HepG2 (cell line): ENCODE results near the gene CUL7. TPM values are rescaled to one million over a fixed set of nuclear protein-coding genes. Genes with fewer than 3 reads are reported as not detected.

Experiments used
- AHDC1 ChIP-seq: sonication (generic); formaldehyde crosslinking; IDR thresholded peaks from 2 replicates; pipeline ENCODE4 v1.5.1; 2020; ENCODE audit warnings: mild to moderate bottlenecking, missing genetic modification reagents, borderline replicate concordance
- E2F2 ChIP-seq: sonication (generic); formaldehyde crosslinking; IDR thresholded peaks from 2 replicates; pipeline ENCODE4 v1.4.0; 2020; ENCODE audit warnings: missing genetic modification reagents, borderline replicate concordance
- FOSL1 ChIP-seq: sonication (generic); formaldehyde crosslinking; IDR thresholded peaks from 2 replicates; pipeline ENCODE4 v1.9.0; 2021; ENCODE audit warnings: missing genetic modification reagents, borderline replicate concordance
- HBP1 ChIP-seq: IDR thresholded peaks from 2 replicates; pipeline ENCODE4 v1.6.1; 2016; ENCODE audit warnings: low read depth, control low read depth
- NFYB ChIP-seq: sonication (generic); formaldehyde crosslinking; IDR thresholded peaks from 2 replicates; pipeline ENCODE4 v1.4.0; 2020; ENCODE audit warnings: missing genetic modification reagents
- THRA ChIP-seq: sonication (generic); formaldehyde crosslinking; IDR thresholded peaks from 2 replicates; pipeline ENCODE4 v1.4.0; 2020; ENCODE audit warnings: missing genetic modification reagents, borderline replicate concordance
- XBP1 ChIP-seq: sonication (generic); formaldehyde crosslinking; IDR thresholded peaks from 2 replicates; pipeline ENCODE4 v1.5.0; 2020; ENCODE audit warnings: missing genetic modification reagents
- ZNF503 ChIP-seq: sonication (generic); formaldehyde crosslinking; IDR thresholded peaks from 2 replicates; pipeline ENCODE4 v1.4.0; 2020; ENCODE audit warnings: missing genetic modification reagents
- ZNF777 ChIP-seq: sonication (generic); formaldehyde crosslinking; IDR thresholded peaks from 2 replicates; pipeline ENCODE4 v1.4.0; 2020; ENCODE audit warnings: missing genetic modification reagents
- polyA plus RNA-seq, 8 experiments: library from polyadenylated mRNA; depleted of rRNA in 3 of 8; stranded (reverse) in 7 of 8; unstranded in 1 of 8; fragments of >200 nt; fragmentation: Illumina TruSeq in 4 of 8; extraction: Trizol in 4 of 8; gene quantifications; 2 replicates each; pipeline versions ENCODE4 v1.2.1 to v1.2.3, GENCODE V29; 2011 to 2016; ENCODE audit warnings: low read depth in 4 of 8, missing spikeins in 1 of 8, mixed read lengths in 1 of 8; ENCODE audit not compliant: insufficient read depth in 1 of 8
- total RNA-seq, 5 experiments: library from RNA; depleted of rRNA; stranded (reverse); fragments of >200 nt; fragmentation: Illumina TruSeq; extraction: Trizol; gene quantifications; 2 replicates each; pipeline ENCODE4 v1.2.3, GENCODE V29; 2016; ENCODE audit warnings: low read depth in 1 of 5

The CUL7 gene
- total and polyA plus RNA-seq, 2 of the 13 experiments (the other 11 are each of a cell fraction or from before 2014, with no cell fraction given): 32.0 to 60.7 TPM

- TF ChIP-seq ZNF503 (CRISPR knock-in tag) (peak; percentile 53; the same call in 1 of the 2 replicates), E2F2 (CRISPR knock-in tag) (peak; percentile 68; the same call in 1 of the 2 replicates), AHDC1 (no peak), HBP1 (CRISPR knock-in tag) (peak; percentile 58; the same call in 1 of the 2 replicates), NFYB (peak; percentile 44), XBP1 (peak; percentile 82; the same call in 1 of the 2 replicates), ZNF777 (peak; percentile 62), FOSL1 (no peak; the same call in 1 of the 2 replicates), THRA (peak; percentile 26; the same call in 1 of the 2 replicates)
These were observed 32.2 kb downstream of the CUL7 start, which contains the start of gene RRP36 (continued) for GRCh38 chr6:43021270-43022047.
